Activated CD4-positive, CD25-positive, alpha-beta regulatory T cell treated with anti-CD3 and anti-CD28 coated beads, Interleukin-2, amount 50 U/mL, for 16 hours (primary cell): ENCODE results near the gene RFNG.

Source experiments
- DNase-seq: peaks from one replicate; pipeline ENCODE4 v3.0.0-alpha.2; 2020; ENCODE audit warnings: low read depth, low spot score

RFNG gene

GRCh38 chr17:81999976-82000802 is 51.4 kb downstream of the RFNG start:
- DNase-seq, result no peak

- DNase-seq, result no peak
Measured at GRCh38 chr17:81999587-81999975, 52.0 kb downstream of the RFNG start.

GRCh38 chr17:81998691-81999438 is 52.7 kb downstream of the RFNG start:
- no peak for DNase-seq

GRCh38 chr17:81998212-81998611 is 53.4 kb downstream of the RFNG start:
- no peak for DNase-seq
